ENCODE results near the gene OSBPL6.
A peak's percentile ranks its signal among the peaks of the same experiment; 100 is the strongest.
"Not testable (repeated sequence)": the region's sequence is repeated elsewhere in the genome, so short reads cannot be mapped to it uniquely, and the experiment has no call there.

OSBPL6 gene

DNA sequence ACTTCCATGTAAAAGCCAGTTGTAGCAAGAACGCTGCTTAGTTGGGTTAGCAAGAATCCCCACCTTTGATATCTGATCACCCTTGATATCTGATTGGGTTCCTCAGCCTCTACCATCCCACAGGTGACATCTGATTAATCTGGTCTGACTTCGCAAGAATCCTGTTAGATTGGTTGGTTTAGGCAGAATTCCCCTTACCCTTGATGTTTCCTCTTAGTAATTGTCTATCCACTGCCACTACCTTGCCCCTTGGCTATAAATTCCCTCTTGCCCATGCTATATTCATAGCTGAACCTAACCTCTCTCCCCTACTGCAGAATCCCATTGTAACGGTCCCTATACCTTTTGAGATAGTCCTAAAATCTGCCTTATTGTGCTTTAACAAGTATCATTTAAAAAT, 223.6 kb downstream of the OSBPL6 start:
- peak; percentile 68 for DNase-seq (ENCODE audit: low read depth)
- TF ChIP-seq, protein P1, sequence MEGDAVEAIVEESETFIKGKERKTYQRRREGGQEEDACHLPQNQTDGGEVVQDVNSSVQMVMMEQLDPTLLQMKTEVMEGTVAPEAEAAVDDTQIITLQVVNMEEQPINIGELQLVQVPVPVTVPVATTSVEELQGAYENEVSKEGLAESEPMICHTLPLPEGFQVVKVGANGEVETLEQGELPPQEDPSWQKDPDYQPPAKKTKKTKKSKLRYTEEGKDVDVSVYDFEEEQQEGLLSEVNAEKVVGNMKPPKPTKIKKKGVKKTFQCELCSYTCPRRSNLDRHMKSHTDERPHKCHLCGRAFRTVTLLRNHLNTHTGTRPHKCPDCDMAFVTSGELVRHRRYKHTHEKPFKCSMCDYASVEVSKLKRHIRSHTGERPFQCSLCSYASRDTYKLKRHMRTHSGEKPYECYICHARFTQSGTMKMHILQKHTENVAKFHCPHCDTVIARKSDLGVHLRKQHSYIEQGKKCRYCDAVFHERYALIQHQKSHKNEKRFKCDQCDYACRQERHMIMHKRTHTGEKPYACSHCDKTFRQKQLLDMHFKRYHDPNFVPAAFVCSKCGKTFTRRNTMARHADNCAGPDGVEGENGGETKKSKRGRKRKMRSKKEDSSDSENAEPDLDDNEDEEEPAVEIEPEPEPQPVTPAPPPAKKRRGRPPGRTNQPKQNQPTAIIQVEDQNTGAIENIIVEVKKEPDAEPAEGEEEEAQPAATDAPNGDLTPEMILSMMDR (IDR thresholded peaks at IDR 0.05; ENCODE audit: insufficient read depth, low read depth, low read length, missing control alignments), result no peak
- no peak overlapping the region for H3K4me3 ChIP-seq (ENCODE audit: low read length)

DNA sequence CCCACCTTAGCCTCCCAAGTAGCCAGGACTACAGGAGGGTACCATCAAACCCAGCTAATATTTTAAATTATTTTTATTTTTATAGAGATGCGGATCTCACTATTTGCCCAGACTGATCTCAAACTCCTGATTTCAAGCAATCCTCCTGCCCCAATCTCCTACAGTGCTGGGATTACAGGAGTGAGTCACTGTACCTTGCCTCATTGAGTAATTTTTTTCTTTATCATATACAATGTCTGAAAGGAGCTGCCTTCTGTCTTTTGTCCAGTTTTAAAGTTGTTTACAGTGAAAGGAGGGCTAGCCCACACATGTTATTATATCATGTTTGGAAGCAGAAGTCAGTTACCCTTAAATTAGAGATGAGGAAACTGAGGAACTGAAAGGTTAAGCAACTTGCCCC, 224.1 kb downstream of the OSBPL6 start:
- TF ChIP-seq, protein P1 (IDR thresholded peaks at IDR 0.05; ENCODE audit: insufficient read depth, low read depth, low read length, missing control alignments), result no peak
- DNase-seq (ENCODE audit: low read depth), result peak; percentile 80
- no peak overlapping the region for H3K4me3 ChIP-seq (ENCODE audit: low read length)

DNA sequence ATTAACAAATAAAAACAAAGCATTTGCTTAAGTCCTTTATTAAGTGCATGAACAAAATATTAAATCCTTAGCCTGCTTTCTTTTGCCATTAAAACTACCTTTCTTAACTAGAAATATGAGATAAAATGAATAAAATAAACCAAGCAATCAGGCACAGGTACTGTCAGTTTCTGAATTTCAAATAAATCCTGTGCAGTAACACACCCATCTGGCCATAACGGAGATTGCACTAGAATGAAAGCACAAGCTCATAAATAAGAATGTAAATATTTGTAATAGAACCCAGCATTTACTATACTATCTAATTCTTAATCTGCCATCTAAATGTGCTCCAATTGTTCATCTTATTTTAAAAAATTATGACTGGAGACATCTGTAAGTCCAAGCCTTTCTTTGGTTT, 224.8 kb downstream of the OSBPL6 start:
- H3K4me3 ChIP-seq (ENCODE audit: low read length), result no peak overlapping the region
- TF ChIP-seq, protein P1 (IDR thresholded peaks at IDR 0.05; ENCODE audit: insufficient read depth, low read depth, low read length, missing control alignments), result peak; percentile 50
- DNase-seq (ENCODE audit: low read depth), result peak; percentile 45

DNA sequence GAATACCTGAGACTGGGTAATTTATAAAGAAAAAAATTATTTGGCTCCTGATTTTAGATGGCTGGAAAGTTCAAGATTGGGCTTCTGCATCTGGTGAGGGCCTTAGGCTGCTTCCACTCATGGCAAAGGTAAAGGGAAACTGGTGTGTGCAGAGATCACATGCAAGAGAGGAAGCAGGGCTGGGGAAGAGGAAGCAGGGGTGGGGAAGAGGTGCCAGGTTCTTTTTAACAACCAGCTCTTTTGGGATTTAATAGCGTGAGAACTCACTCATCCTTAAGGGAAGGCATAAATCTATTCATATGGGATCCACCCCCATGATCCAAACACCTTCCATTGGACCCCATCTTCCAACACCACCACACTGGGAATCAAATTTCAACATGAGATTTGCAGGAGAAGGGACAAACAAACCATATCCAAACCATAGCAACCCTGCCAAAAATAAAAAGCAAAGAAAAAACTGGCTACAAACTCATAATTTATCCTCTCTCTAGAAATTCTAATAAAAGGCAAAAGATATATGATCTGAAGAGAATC, 226.2 kb downstream of the OSBPL6 start:
- TF ChIP-seq, protein P1 (IDR thresholded peaks at IDR 0.05; ENCODE audit: insufficient read depth, low read depth, low read length, missing control alignments), result no peak
- H3K4me3 ChIP-seq (ENCODE audit: low read length), result no peak overlapping the region
- no peak for DNase-seq (ENCODE audit: low read depth)

DNA sequence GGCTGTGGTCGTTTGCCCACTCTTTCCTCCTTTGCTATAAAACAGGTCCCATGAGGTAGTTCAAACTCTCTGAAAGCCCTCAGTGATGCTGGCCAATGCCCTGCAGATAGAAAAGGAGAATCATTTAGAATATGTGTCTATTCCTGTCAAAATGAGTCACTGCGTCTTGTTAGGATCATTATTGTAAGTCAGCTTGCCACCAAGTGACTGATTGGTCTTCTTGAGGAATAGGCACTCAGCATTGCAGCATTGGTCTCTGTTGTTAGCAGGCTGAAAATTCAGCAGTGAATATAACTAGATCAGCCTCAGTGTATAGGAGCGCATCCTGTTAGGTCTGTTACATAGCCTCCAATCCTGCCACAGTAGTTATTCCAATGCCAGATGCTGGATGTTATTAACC, 227.8 kb downstream of the OSBPL6 start:
- H3K4me3 ChIP-seq (ENCODE audit: low read length), result no peak overlapping the region
- TF ChIP-seq, protein P1 (IDR thresholded peaks at IDR 0.05; ENCODE audit: insufficient read depth, low read depth, low read length, missing control alignments), result no peak
- DNase-seq (ENCODE audit: low read depth), result peak; percentile 62

DNA sequence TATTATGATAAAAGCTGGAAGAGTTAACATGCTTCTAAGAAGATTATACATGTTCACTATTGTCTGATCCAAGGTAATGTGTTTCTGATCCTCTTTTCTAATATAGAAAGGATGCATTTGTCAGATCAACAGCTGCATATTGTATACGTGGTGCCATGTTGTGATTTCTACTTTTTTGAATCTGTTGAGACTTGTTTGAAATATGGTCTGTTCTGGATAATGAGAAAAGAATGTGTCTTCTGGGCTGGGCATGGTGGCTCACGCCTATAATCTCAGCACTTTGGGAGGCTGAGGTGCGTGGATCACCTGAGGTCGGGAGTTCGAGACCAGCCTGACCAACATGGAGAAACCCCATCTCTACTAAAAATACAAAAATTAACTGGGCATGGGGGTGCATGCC, 229.4 kb downstream of the OSBPL6 start:
- not testable (repeated sequence) for H3K4me3 ChIP-seq (ENCODE audit: low read length)

DNA sequence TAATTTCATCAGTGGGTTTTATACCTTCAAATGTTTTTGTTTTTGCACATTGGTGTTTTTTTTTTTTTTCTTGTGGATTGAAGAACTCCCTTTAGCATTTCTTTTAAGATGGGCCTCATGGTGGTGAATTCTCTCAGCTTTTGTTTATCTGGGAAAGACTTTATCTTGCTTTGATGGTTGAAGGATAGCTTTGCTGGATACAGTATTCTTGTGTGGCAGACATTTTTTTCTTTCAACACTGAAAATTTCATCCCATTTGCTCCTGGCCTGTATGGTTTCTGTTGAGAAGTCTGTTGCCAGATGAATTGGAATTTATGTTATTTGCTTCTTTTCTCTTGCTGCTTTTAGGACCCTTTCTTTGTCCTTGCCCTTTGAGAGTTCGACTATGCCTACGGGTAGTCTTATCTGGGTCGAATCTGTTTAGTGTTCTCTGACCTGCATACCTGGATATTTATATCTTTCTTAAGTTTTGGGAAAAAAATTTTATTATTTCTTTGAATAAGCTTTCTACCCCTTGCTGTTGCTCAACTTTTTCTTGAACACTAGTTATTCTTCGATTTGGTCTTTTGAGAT, 231.0 kb downstream of the OSBPL6 start:
- no peak overlapping the region for H3K4me3 ChIP-seq (ENCODE audit: low read length)
- TF ChIP-seq, protein P1 (IDR thresholded peaks at IDR 0.05; ENCODE audit: insufficient read depth, low read depth, low read length, missing control alignments), result no peak
- no peak for DNase-seq (ENCODE audit: low read depth)

More for the DNA sequence above, 229.4 kb downstream of the OSBPL6 start:
- peak; percentile 61 for DNase-seq (ENCODE audit: low read depth)

Data from epithelial cell of esophagus (primary cell).